ENCODE results near the gene PPM1L. TPM values are rescaled to one million over a fixed set of nuclear protein-coding genes. Genes with fewer than 3 reads are reported as not detected.

Gene PPM1L
- total RNA-seq, 1 donor from 2014 or later: 12.2 TPM

DNA sequence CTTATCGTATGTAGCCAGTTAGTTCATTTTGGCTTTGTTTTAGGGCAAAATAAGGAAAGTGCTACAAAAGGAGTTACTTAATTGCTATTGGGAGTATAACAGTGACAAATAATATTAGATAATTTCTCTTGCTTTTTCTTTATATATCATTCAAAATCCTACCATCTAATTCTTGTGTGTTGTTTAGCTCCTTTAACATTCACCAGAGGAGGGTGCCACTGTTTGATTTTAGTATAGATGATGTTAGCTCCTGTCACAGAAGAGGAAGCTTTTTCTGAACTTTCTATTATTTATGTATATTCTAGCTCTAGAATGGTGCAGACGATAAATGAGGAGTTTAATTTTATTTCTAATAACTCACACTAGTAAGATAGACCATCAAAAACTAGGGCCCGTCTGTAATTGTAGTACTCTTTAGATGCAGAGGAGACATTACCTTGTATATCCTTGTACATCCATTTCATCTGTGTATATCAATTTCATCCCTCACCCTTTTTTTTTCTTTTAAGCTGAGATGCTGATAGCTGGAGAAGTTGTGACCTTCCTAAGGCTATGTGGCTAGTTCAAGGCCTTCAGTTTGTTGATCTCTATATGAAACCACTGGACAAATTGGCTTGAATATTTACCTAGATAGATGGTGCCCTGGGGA is 3.0 kb downstream of the PPM1L start:
- H3K27ac Mint-ChIP-seq (ENCODE audit: unreplicated experiment): no peak overlapping the region

DNA sequence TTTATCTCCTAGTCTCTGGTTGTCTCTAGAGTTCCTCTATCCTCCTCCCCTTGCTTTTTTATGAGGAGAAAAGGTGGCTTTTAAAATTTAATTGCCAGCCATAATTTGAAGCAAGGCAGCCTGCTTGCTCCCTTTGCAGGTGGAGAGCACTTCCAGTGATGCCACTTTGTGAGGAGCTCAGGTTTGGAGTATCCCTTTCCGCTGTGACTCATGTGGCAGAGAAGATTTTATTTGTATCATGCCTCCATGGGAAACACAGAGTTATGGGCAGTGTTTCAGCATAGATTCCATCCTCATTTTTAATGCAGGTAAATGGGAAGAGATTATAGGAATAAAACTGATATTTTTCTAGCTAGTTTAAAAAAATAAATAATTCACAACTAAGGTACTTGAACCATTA is 7.0 kb downstream of the PPM1L start:
- Mint-ChIP-seq H3K9me3 (ENCODE audit: unreplicated experiment) (no peaks in the 10 kb centered on the region), H3K27ac (ENCODE audit: unreplicated experiment) (no peak overlapping the region), H3K4me1 (ENCODE audit: unreplicated experiment) (peaks cover 2% of the 10 kb centered on the region), H3K36me3 (ENCODE audit: low read depth, unreplicated experiment) (no peaks in the 10 kb centered on the region), H3K4me3 (ENCODE audit: unreplicated experiment) (no peak overlapping the region), H3K27me3 (ENCODE audit: unreplicated experiment) (peaks cover 1% of the 10 kb centered on the region)
- no peak for DNase-seq (ENCODE audit: low spot score)
- TF ChIP-seq, protein P1, sequence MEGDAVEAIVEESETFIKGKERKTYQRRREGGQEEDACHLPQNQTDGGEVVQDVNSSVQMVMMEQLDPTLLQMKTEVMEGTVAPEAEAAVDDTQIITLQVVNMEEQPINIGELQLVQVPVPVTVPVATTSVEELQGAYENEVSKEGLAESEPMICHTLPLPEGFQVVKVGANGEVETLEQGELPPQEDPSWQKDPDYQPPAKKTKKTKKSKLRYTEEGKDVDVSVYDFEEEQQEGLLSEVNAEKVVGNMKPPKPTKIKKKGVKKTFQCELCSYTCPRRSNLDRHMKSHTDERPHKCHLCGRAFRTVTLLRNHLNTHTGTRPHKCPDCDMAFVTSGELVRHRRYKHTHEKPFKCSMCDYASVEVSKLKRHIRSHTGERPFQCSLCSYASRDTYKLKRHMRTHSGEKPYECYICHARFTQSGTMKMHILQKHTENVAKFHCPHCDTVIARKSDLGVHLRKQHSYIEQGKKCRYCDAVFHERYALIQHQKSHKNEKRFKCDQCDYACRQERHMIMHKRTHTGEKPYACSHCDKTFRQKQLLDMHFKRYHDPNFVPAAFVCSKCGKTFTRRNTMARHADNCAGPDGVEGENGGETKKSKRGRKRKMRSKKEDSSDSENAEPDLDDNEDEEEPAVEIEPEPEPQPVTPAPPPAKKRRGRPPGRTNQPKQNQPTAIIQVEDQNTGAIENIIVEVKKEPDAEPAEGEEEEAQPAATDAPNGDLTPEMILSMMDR (IDR thresholded peaks at IDR 0.05; ENCODE audit: unreplicated experiment): no peak

More for the DNA sequence above, 3.0 kb downstream of the PPM1L start:
- no peaks in the 10 kb centered on the region for H3K9me3 Mint-ChIP-seq (ENCODE audit: unreplicated experiment)
- no peak overlapping the region for H3K4me3 Mint-ChIP-seq (ENCODE audit: unreplicated experiment)
- peaks cover 12% of the 10 kb centered on the region for H3K27me3 Mint-ChIP-seq (ENCODE audit: unreplicated experiment)
- peaks cover 8% of the 10 kb centered on the region for H3K36me3 Mint-ChIP-seq (ENCODE audit: low read depth, unreplicated experiment)
- TF ChIP-seq, protein P1 (IDR thresholded peaks at IDR 0.05; ENCODE audit: unreplicated experiment): no peak
- H3K4me1 Mint-ChIP-seq (ENCODE audit: unreplicated experiment): peaks cover 22% of the 10 kb centered on the region
- no peak for DNase-seq (ENCODE audit: low spot score)

DNA sequence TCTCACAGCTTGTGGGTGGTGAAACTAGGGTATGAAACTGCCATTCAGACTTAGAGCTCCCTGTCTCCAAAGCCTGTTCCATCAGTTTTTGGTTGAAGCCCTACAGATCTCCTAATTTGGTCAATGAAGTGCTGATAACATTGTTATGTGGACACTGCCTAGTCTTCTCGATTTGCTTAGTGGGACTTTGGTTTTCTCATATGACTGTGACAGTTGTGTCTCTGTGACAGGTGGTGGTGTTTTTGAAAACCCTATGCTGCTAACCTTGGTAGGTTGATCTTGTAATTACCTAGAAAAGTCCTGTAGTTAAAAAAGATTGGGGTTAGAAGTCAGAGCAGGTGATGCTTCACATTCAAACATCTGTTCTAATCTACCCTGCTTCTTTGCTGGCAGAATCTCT is 9.2 kb downstream of the PPM1L start:
- Mint-ChIP-seq H3K9me3 (ENCODE audit: unreplicated experiment) (no peaks in the 10 kb centered on the region), H3K36me3 (ENCODE audit: low read depth, unreplicated experiment) (no peaks in the 10 kb centered on the region), H3K27ac (ENCODE audit: unreplicated experiment) (no peak overlapping the region), H3K4me1 (ENCODE audit: unreplicated experiment) (no peaks in the 10 kb centered on the region), H3K27me3 (ENCODE audit: unreplicated experiment) (peaks cover 1% of the 10 kb centered on the region), H3K4me3 (ENCODE audit: unreplicated experiment) (no peak overlapping the region)
- TF ChIP-seq, protein P1 (IDR thresholded peaks at IDR 0.05; ENCODE audit: unreplicated experiment): no peak
- no peak for DNase-seq (ENCODE audit: low spot score)

DNA sequence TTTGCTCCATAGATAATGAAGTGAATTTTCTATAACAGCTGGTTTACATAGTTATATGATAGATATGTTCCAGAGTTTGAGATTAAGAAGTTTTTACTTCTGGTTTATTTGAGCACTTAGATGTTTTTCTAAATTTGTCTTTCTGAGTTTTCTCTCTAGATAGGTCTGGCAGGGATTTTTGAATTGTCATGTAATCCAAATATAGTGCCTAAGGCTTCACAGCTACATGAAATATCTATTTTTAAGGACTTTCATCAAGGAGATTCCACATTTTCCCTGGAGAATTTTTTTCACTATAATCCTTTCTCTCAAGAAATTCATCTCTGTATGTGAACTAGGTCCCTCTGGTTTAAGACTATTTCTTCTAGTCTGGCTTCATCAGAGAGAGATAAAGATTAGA is 12.0 kb downstream of the PPM1L start:
- H3K27me3 Mint-ChIP-seq (ENCODE audit: unreplicated experiment): no peaks in the 10 kb centered on the region
- TF ChIP-seq, protein P1 (IDR thresholded peaks at IDR 0.05; ENCODE audit: unreplicated experiment): no peak
- H3K4me3 Mint-ChIP-seq (ENCODE audit: unreplicated experiment): no peak overlapping the region
- DNase-seq (ENCODE audit: low spot score): no peak
- H3K4me1 Mint-ChIP-seq (ENCODE audit: unreplicated experiment): peaks cover under 1% of the 10 kb centered on the region
- H3K9me3 Mint-ChIP-seq (ENCODE audit: unreplicated experiment): no peaks in the 10 kb centered on the region
- H3K27ac Mint-ChIP-seq (ENCODE audit: unreplicated experiment): no peak overlapping the region
- no peaks in the 10 kb centered on the region for H3K36me3 Mint-ChIP-seq (ENCODE audit: low read depth, unreplicated experiment)

DNA sequence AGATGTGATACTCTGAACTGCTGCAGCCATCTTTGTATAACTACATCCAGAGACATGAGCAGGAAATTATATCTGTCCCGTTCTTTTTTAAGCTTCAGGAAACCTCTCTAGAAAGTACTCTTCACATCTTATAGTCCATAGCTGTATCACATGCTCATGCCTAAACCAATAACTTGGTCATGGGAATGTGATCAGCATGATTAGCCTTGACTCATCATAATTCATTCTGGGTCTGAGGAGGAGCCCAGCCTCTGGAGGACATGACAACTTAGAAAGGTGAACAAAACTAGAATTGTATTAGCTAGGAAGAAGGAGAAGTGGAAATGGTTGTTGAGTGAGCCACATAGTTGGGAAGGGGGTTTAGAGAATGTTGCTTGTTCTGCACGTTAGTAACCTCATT is 12.9 kb downstream of the PPM1L start:
- Mint-ChIP-seq H3K27ac (ENCODE audit: unreplicated experiment) (no peak overlapping the region), H3K36me3 (ENCODE audit: low read depth, unreplicated experiment) (no peaks in the 10 kb centered on the region), H3K4me3 (ENCODE audit: unreplicated experiment) (no peak overlapping the region), H3K4me1 (ENCODE audit: unreplicated experiment) (peaks cover 8% of the 10 kb centered on the region), H3K9me3 (ENCODE audit: unreplicated experiment) (no peaks in the 10 kb centered on the region), H3K27me3 (ENCODE audit: unreplicated experiment) (no peaks in the 10 kb centered on the region)
- DNase-seq (ENCODE audit: low spot score): no peak
- TF ChIP-seq, protein P1 (IDR thresholded peaks at IDR 0.05; ENCODE audit: unreplicated experiment): no peak

Measured in endothelial cell (in vitro differentiated cells).